Measurements from ENCODE around the gene LRP2. TPM values are rescaled to one million over a fixed set of nuclear protein-coding genes. Genes with fewer than 3 reads are reported as not detected.

LRP2 gene
- total and polyA plus RNA-seq, 10 of the 15 experiments (the other 5 are each of a cell fraction or from before 2014, with no cell fraction given): 0.01 to 0.19 (median 0.06) TPM; not detected in 5

- no peak overlapping the region for H3K4me3 ChIP-seq
- no TSS peak for BruUV-seq (replicated peaks)
- RAD21 ChIA-PET (ENCODE audit: unreplicated experiment): no interaction called here
- H3K36me3 ChIP-seq (ENCODE audit: control insufficient read depth in 2 of 2, insufficient read depth in 2 of 2, low read length in 1 of 2): no peaks in the 10 kb centered on the region
- no peaks in the 10 kb centered on the region for H3K79me2 ChIP-seq (ENCODE audit: control insufficient read depth, insufficient read depth, low read length)
- no peaks in the 10 kb centered on the region for H4K20me1 ChIP-seq (ENCODE audit: control insufficient read depth, insufficient read depth)
- H2AFZ ChIP-seq (ENCODE audit: control insufficient read depth, low read depth, low read length): no peak overlapping the region
- H3K27me3 ChIP-seq (replicated peaks in 1 of 2; ENCODE audit: control insufficient read depth in 2 of 2, insufficient read depth in 2 of 2, low read length in 1 of 2): no peaks in the 10 kb centered on the region
- no peaks in the 10 kb centered on the region for H3K4me1 ChIP-seq (ENCODE audit: control insufficient read depth, insufficient read depth, low read length)
- POLR2A ChIA-PET: no interaction called here
- CTCF ChIA-PET: interaction anchor here (0.8 kb wide), 1 partner anchor 16 kb away, joined by 3 read pairs; no protein-coding TSS in a partner anchor
- no peak for DNase-seq (ENCODE audit: low read depth, low spot score)
- no peak overlapping the region for H3K9ac ChIP-seq (ENCODE audit: control insufficient read depth, insufficient read depth, low read length)
- ATAC-seq: no peak
- no peaks in the 10 kb centered on the region for H3K9me3 ChIP-seq (replicated peaks; ENCODE audit: control insufficient read depth, insufficient read depth, low read length)
- FAIRE-seq: no peak
- intact Hi-C loops (cut with micrococcal nuclease; ENCODE audit: unreplicated experiment) (no loop called here), in situ Hi-C loops (cut with MboI) (no loop called here)
- 0% methylated on average over 1 of the region's 1 CpG for WGBS (ENCODE audit: insufficient coverage, insufficient replicate concordance, low lambda C conversion rate, missing lambda C conversion rate)
- TF ChIP-seq HCFC1 (IDR thresholded peaks at IDR 0.05; ENCODE audit: low read length) (no peak), BCLAF1 (IDR thresholded peaks at IDR 0.05) (no peak), STAT3 (IDR thresholded peaks at IDR 0.05; ENCODE audit: low read depth, low read length) (no peak), USF1 (IDR thresholded peaks at IDR 0.05; ENCODE audit: borderline replicate concordance, extremely low read length, insufficient read depth, low read depth, low read length) (no peak), IRF3 (IDR thresholded peaks at IDR 0.05) (no peak), NFXL1 (IDR thresholded peaks at IDR 0.05; ENCODE audit: borderline replicate concordance) (no peak), SRF (IDR thresholded peaks at IDR 0.05; ENCODE audit: low read depth in 2 of 2, low read length in 2 of 2) (no peak), E2F4 (IDR thresholded peaks at IDR 0.05; ENCODE audit: low read depth, low read length) (no peak), SREBF1 (IDR thresholded peaks at IDR 0.05; ENCODE audit: low read length) (no peak), WRNIP1 (IDR thresholded peaks at IDR 0.05; ENCODE audit: borderline replicate concordance, low read depth, low read length) (no peak), GATAD2B (conservative IDR thresholded peaks at IDR 0.05; ENCODE audit: low read depth) (no peak), PAX8 (IDR thresholded peaks at IDR 0.05) (no peak)
- SMC1A ChIA-PET (ENCODE audit: uncharacterized antibody, unreplicated experiment): no interaction called here
- H3K27ac ChIP-seq (ENCODE audit: control insufficient read depth, insufficient read depth): no peak overlapping the region
- H3K4me2 ChIP-seq (ENCODE audit: control insufficient read depth, insufficient read depth): no peak overlapping the region
These were observed 96.7 kb downstream of the LRP2 start for GRCh38 chr2:169265591-169265990.

All from GM12878 (cell line).